Heart right ventricle (tissue), 16 donors: ENCODE data around the gene DHRS4. TPM values are rescaled to one million over a fixed set of nuclear protein-coding genes. Genes with fewer than 3 reads are reported as not detected.
"Not testable (repeated sequence)": the region's sequence is repeated elsewhere in the genome, so short reads cannot be mapped to it uniquely, and the experiment has no call there.

Experiments used
- ATAC-seq, 8 donors: fragments of 200-7000 bp; cut with Tn5 transposase; one replicate each; pipeline ENCODE4 v1.9.1; 2020; ENCODE audit warnings: mild to moderate bottlenecking in 8 of 8, moderate library complexity in 8 of 8, moderate number of reproducible peaks in 1 of 8
- DNase-seq, 2 donors: peaks; one replicate each; pipeline ENCODE4 v3.0.0-alpha.2; 2020
- H3K27ac ChIP-seq, 10 donors: fragments of 200-600 bp; sonication (generic) in 2 of 10; one replicate each; pipeline versions ENCODE4 v1.5.0 to v1.8.0; 2020 to 2022; ENCODE audit warnings: mild to moderate bottlenecking in 3 of 10
- H3K27me3 ChIP-seq, 7 donors: fragments of 200-600 bp; one replicate each; pipeline ENCODE4 v1.8.0; 2021 to 2022; ENCODE audit warnings: mild to moderate bottlenecking in 2 of 7
- H3K36me3 ChIP-seq, 9 donors: fragments of 200-600 bp; sonication (generic) in 1 of 9; one replicate each; pipeline versions ENCODE4 v1.5.0 to v1.8.0; 2020 to 2022; ENCODE audit warnings: mild to moderate bottlenecking in 2 of 9
- H3K4me1 ChIP-seq, 9 donors: fragments of 200-600 bp; sonication (generic) in 1 of 9; one replicate each; pipeline versions ENCODE4 v1.5.0 to v1.8.0; 2020 to 2022; ENCODE audit warnings: mild to moderate bottlenecking in 4 of 9
- H3K4me3 ChIP-seq, 10 donors: fragments of 200-600 bp; sonication (generic) in 2 of 10; one replicate each; pipeline versions ENCODE4 v1.5.0 to v1.8.0; 2020 to 2022; ENCODE audit warnings: mild to moderate bottlenecking in 7 of 10, moderate library complexity in 2 of 10
- H3K9me3 ChIP-seq, 11 donors: fragments of 200-600 bp in 10 of 11; sonication (generic) in 2 of 11; one replicate each; pipeline versions ENCODE4 v1.5.0 to v1.8.0; 2013 to 2022; ENCODE audit warnings: mild to moderate bottlenecking in 2 of 11, control low read depth in 1 of 11, moderate library complexity in 1 of 11
- WGBS, 2 donors: extraction: QIAGEN DNeasy Blood & Tissue Kit; methylation state at CpG; one replicate each; pipeline ENCODE4 v1.1.7; 2013; ENCODE audit warnings: inconsistent platforms in 1 of 2; 5-methylcytosine and 5-hydroxymethylcytosine counted together
- intact Hi-C, 10 donors: fragments of 100-400 bp; cut with DNase I; formaldehyde crosslinking; loops; one replicate each; pipeline versions ENCODE4 v1.11.1 to v1.14.2; 2022
- polyA plus RNA-seq, 2 donors: library from polyadenylated mRNA; stranded (reverse); fragments of 200-250 nt; gene quantifications; one replicate each; pipeline ENCODE4 v1.2.3, GENCODE V29; 2013
- total RNA-seq, 10 donors: library from RNA; stranded (reverse); fragmentation: NEBNext Ultra II Directional in 3 of 10; extraction: Animal tissue kit (Norgen Biotek cat#: 25700) in 3 of 10; gene quantifications; one replicate each; pipeline versions ENCODE4 v1.2.1 to v1.2.4, GENCODE V29; 2021 to 2023
- TF ChIP-seq, protein P1 (sequence below), 9 donors: fragments of 200-600 bp; sonication (generic) in 2 of 9; IDR thresholded peaks; one replicate each; pipeline versions ENCODE4 v1.5.0 to v1.8.0; 2021 to 2022; ENCODE audit warnings: antibody characterized with exemption in 9 of 9, mild to moderate bottlenecking in 5 of 9, moderate library complexity in 1 of 9
- donor health status: Arrhythmogenic right ventricular cardiomyopathy.
- donor health status: ischemic (EF 13 %, LVEDD 7.1; RV severe dilation, severe dysfunction).
- donor health status: healthy with polysubstance abuse.
- donor health status: DM: no; HTN: yes; CAD: no.
- donor health status: DM: no; HTN: no; CAD: no.
- donor health status: ischemic (EF 25% LVEDD 6.9; RV normal size, moderate dysfunction).
- donor health status: ischemic (EF 25% LVEDD 5.7; RV mildly dilated, moderate dysfunction).
- donor health status: healthy.
- donor health status: DM: yes; HTN: yes; CAD: no.
- donor health status: Ischemic cardiomyopathy.
- donor health status: ischemic (EF 35%, LVEDD 5.7; RV mildly dilated, moderate dysfunction).
- donor health status: nonischemic (EF 11% LVEDD 7.7; RV severe dilation, severe dysfunction).
- donor health status: DM: yes; HTN: yes; CAD: no.
- donor health status: PGD.
- donor health status: ischemic (EF 29% LVEDD 5.4; RV normal size, mild dysfunction).
- donor health status: nonischemic (EF 23%, LVEDD 6.1; RV moderate dilation, normal function).

The DHRS4 gene
- total and polyA plus RNA-seq, 12 donors, result 24.9 to 66.7 (median 30.9) TPM

DNA sequence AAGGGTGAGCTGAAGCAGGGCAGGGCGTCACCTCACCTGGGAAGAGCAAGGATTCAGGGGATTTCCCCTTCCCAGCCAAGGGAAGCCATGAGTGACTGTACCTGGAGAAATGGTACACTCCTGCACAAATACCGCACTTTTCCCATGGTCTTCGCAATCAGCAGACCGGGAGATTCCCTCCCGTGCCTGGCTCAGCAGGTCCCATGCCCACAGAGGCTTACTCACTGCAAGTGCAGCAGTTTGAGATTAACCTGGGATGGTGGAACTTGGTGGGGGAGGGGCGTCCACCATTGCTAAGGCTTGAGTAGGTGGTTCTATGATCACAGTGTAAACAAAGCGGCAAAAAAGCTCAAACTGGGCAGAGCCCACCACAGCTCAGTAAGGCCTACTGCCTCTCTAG, 11.0 kb upstream of the DHRS4 start:
- H3K9me3 ChIP-seq, result peaks cover 0 to under 1% (median 0%) of the 10 kb centered on the region in 11 donors
- ATAC-seq, result no peak
- H3K27ac ChIP-seq, result no peak overlapping the region
- no peak for DNase-seq
- WGBS, 2 donors, result 90 to 97% methylated on average over 7 of the region's 7 CpGs
- TF ChIP-seq, protein P1, sequence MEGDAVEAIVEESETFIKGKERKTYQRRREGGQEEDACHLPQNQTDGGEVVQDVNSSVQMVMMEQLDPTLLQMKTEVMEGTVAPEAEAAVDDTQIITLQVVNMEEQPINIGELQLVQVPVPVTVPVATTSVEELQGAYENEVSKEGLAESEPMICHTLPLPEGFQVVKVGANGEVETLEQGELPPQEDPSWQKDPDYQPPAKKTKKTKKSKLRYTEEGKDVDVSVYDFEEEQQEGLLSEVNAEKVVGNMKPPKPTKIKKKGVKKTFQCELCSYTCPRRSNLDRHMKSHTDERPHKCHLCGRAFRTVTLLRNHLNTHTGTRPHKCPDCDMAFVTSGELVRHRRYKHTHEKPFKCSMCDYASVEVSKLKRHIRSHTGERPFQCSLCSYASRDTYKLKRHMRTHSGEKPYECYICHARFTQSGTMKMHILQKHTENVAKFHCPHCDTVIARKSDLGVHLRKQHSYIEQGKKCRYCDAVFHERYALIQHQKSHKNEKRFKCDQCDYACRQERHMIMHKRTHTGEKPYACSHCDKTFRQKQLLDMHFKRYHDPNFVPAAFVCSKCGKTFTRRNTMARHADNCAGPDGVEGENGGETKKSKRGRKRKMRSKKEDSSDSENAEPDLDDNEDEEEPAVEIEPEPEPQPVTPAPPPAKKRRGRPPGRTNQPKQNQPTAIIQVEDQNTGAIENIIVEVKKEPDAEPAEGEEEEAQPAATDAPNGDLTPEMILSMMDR (IDR thresholded peaks at IDR 0.05), result no peak
- no peak overlapping the region for H3K4me3 ChIP-seq
- peaks cover 0 to 25% (median 4%) of the 10 kb centered on the region in 9 donors for H3K36me3 ChIP-seq
- intact Hi-C loops, result no loop called here
- H3K27me3 ChIP-seq, result no peaks in the 10 kb centered on the region
- peaks cover 0 to 14% (median 0%) of the 10 kb centered on the region in 9 donors for H3K4me1 ChIP-seq

DNA sequence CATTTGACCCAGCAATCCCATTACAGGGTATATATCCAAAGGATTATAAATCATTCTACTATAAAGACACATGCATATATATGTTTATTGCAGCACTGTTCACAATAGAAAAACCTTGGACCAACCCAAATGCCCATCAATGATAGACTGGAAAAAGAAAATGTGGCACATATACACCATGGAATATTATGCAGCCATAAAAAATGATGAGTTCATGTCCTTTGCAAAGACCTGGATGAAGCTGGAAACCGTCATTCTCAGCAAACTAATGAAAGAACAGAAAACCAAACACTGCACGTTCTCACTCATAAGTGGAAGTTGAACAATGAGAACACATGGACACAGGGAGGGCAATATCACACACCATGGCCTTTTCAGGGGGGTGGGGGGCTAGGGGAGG, 4.5 kb upstream of the DHRS4 start:
- not testable (repeated sequence) for DNase-seq, H3K27ac ChIP-seq, H3K36me3 ChIP-seq, H3K27me3 ChIP-seq, H3K4me3 ChIP-seq, ATAC-seq
- WGBS, 2 donors, result 66 to 97% methylated on average over 2 of the region's 2 CpGs
- peaks cover 0 to 21% (median 0%) of the 10 kb centered on the region in 11 donors for H3K9me3 ChIP-seq
- intact Hi-C loops, result loop anchor here in 1 of 10 donors (5.0 kb wide), 1 partner anchor 852 kb away; the partner anchor contains the start of genes ACIN1 and C14orf119
- peaks cover 0 to 29% (median under 1%) of the 10 kb centered on the region in 9 donors for H3K4me1 ChIP-seq

GRCh38 chr14:23950411-23951135, 3.0 kb upstream of the DHRS4 start:
- peaks cover 0 to 1% (median 0%) of the 10 kb centered on the region in 9 donors for H3K36me3 ChIP-seq
- no peak overlapping the region for H3K27ac ChIP-seq
- TF ChIP-seq, protein P1 (IDR thresholded peaks at IDR 0.05), result no peak
- DNase-seq (no peak), ATAC-seq (no peak)
- H3K4me3 ChIP-seq, result no peak overlapping the region
- 96% methylated on average over 6 of the region's 6 CpGs for WGBS, 2 donors
- H3K4me1 ChIP-seq, result peaks cover 0 to 28% (median 9%) of the 10 kb centered on the region in 9 donors
- H3K9me3 ChIP-seq, result peaks cover 0 to 21% (median 0%) of the 10 kb centered on the region in 11 donors
- no peaks in the 10 kb centered on the region for H3K27me3 ChIP-seq
- intact Hi-C loops, result no loop called here

DNA sequence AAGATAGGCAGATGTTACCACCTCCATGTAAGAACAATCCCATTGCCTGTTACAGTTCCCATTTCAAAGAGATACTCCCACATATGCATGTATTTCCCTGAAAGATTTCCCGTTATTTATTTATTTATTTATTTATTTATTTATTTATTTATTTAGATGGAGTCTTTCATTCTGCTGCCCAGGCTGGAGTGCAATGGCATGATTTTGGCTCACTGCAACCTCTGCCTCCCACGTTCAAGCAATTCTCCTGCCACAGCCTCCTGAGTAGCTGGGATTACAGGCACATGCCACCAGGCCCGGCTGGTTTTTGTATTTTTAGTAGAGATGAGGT, 2.5 kb upstream of the DHRS4 start:
- 82 to 90% methylated on average over 3 of the region's 3 CpGs for WGBS, 2 donors
- Histone ChIP-seq H3K4me1 (peaks cover 0 to 28% (median 9%) of the 10 kb centered on the region in 9 donors), H3K9me3 (peaks cover 0 to 21% (median 0%) of the 10 kb centered on the region in 11 donors)
- ATAC-seq, H3K27ac ChIP-seq, H3K36me3 ChIP-seq, DNase-seq, intact Hi-C loops, H3K4me3 ChIP-seq, H3K27me3 ChIP-seq: not testable (repeated sequence)

- WGBS, 2 donors, result 70 to 75% methylated on average over 8 of the region's 8 CpGs
- Histone ChIP-seq H3K36me3 (peaks cover 0 to 13% (median 0%) of the 10 kb centered on the region in 9 donors), H3K9me3 (peaks cover 0 to 21% (median 0%) of the 10 kb centered on the region in 11 donors), H3K4me3 (no peak overlapping the region), H3K4me1 (peaks cover 0 to 28% (median 9%) of the 10 kb centered on the region in 9 donors), H3K27ac (no peak overlapping the region), H3K27me3 (no peaks in the 10 kb centered on the region)
- DNase-seq, result no peak
- intact Hi-C loops, result no loop called here
- ATAC-seq, result no peak
- TF ChIP-seq, protein P1 (IDR thresholded peaks at IDR 0.05), result peak in 1 of 9 donors; percentile 5
Observed at GRCh38 chr14:23951590-23952201, 1.9 kb upstream of the DHRS4 start.

GRCh38 chr14:23953116-23953463, 480 bp upstream of the DHRS4 start:
- H3K27me3 ChIP-seq, DNase-seq, intact Hi-C loops: not testable (repeated sequence)
- peak in 6 of 8 donors; percentile 6 to 22 (median 8) for ATAC-seq
- peaks cover 0 to 28% (median 9%) of the 10 kb centered on the region in 9 donors for H3K4me1 ChIP-seq
- 59 to 62% methylated on average over 6 of the region's 6 CpGs for WGBS, 2 donors
- peaks cover 0 to 18% (median 0%) of the 10 kb centered on the region in 11 donors for H3K9me3 ChIP-seq
- peak overlapping the region; percentile 35 to 98 (median 80) for H3K4me3 ChIP-seq
- peak overlapping the region in 9 of 10 donors; percentile 77 to 95 (median 90) for H3K27ac ChIP-seq
- H3K36me3 ChIP-seq, result peaks cover 0 to 24% (median 0%) of the 10 kb centered on the region in 9 donors
